IPS-20b (cell line): ENCODE data around the gene ZFAND4.
"Not testable (repeated sequence)": the region's sequence is repeated elsewhere in the genome, so short reads cannot be mapped to it uniquely, and the experiment has no call there.

ENCODE experiments used
- H3K27ac ChIP-seq: one replicate; pipeline ENCODE4 v1.5.1; 2013; ENCODE audit warnings: low read length
- H3K27me3 ChIP-seq: 2 replicates; pipeline ENCODE4 v1.6.1; 2013; ENCODE audit warnings: mild to moderate bottlenecking, low read length, inconsistent platforms; ENCODE audit not compliant: insufficient read depth
- H3K36me3 ChIP-seq: 2 replicates; pipeline ENCODE4 v1.6.1; 2013; ENCODE audit warnings: low read depth, mild to moderate bottlenecking, inconsistent platforms, low read length, moderate library complexity; ENCODE audit not compliant: insufficient read depth
- H3K4me1 ChIP-seq: 2 replicates; pipeline ENCODE4 v1.6.1; 2013; ENCODE audit warnings: mild to moderate bottlenecking, control low read depth, inconsistent platforms, low read length, moderate library complexity; ENCODE audit not compliant: insufficient read depth
- H3K4me3 ChIP-seq: 2 replicates; pipeline ENCODE4 v1.5.1; 2013; ENCODE audit warnings: mild to moderate bottlenecking, low read length, inconsistent platforms
- H3K9ac ChIP-seq: 2 replicates; pipeline ENCODE4 v1.6.1; 2013; ENCODE audit warnings: low read depth, mild to moderate bottlenecking, inconsistent platforms, low read length, moderate library complexity
- H3K9me3 ChIP-seq: 2 replicates; pipeline ENCODE4 v1.6.1; 2013; ENCODE audit warnings: mild to moderate bottlenecking, low read depth, low read length, inconsistent platforms; ENCODE audit not compliant: insufficient read depth

Gene ZFAND4

DNA sequence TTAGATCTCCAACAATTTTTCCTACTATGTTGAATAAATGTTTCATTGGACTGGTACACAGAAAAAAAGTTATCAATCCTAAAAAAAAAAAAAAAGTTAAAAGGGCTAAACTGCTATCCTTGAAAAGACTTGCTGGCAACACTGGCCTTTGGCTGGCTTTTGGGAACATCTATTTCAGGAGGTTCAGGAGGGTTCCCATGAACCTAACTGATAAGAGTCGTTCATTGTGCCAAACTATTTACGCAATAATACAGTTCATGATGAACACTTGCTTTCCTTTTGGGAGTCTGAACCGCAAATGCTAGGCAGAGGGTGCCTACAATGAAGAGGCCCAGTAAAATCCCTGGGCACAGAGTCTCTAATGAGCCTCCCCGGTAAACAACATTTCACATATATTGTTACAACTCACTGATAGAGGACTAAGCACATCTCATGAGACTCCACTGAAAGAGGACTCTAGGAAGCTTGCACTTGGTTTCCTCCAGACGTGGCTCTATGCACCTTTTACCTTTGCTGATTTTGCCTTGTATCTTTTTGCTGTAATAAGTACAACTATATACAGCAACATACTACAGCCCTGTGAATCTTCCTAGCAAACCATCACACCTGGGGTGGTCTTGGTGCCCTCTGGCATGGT is 45.0 kb downstream of the ZFAND4 start:
- Histone ChIP-seq H3K9ac (no peak overlapping the region), H3K36me3 (peaks cover 9% of the 10 kb centered on the region), H3K4me1 (no peaks in the 10 kb centered on the region), H3K4me3 (no peak overlapping the region), H3K9me3 (no peaks in the 10 kb centered on the region), H3K27me3 (no peaks in the 10 kb centered on the region), H3K27ac (no peak overlapping the region)

DNA sequence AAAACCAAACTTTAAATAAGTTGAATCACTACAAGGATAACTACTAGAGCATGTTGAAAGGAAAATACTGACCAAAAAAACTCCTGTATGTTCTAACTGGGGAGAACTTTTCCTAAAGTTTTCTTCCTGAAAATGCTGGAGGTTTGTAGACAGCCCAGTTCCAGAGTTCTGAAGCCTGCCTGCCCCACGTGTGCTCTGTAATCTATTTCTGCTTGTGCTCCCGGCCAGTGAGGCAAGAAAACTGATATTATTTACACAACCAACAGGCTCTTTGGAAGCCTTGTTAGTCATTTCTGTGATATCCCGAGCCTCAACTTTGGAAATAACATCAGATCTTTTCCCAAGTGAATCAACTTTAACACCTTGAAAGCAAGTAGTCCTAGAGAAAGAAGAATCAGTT is 46.7 kb downstream of the ZFAND4 start:
- Histone ChIP-seq H3K4me3 (no peak overlapping the region), H3K4me1 (no peaks in the 10 kb centered on the region), H3K9ac (no peak overlapping the region), H3K9me3 (no peaks in the 10 kb centered on the region), H3K36me3 (peaks cover 9% of the 10 kb centered on the region), H3K27me3 (no peaks in the 10 kb centered on the region), H3K27ac (no peak overlapping the region)

DNA sequence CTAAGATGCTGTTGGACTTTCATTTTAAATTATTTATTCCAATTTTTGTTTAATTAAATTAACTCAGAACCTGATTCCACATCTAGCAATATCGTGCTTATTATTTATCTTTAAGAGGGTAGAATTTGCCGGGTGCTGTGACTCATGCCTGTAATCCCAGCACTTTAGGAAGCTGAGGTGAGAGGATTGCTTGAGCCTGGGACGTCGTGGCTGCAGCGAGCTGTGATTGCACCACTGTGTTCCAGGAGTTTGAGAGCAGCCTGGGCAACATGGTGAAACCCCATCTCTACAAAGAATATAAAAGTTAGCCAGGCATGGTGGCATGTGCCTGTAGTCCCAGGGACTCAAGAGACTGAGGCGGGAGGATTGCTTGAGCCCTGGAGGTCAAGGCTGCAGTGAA is 47.8 kb downstream of the ZFAND4 start:
- Histone ChIP-seq H3K4me3 (no peak overlapping the region), H3K9ac (no peak overlapping the region), H3K36me3 (peaks cover 13% of the 10 kb centered on the region), H3K4me1 (no peaks in the 10 kb centered on the region), H3K9me3 (no peaks in the 10 kb centered on the region), H3K27ac (no peak overlapping the region), H3K27me3 (no peaks in the 10 kb centered on the region)

DNA sequence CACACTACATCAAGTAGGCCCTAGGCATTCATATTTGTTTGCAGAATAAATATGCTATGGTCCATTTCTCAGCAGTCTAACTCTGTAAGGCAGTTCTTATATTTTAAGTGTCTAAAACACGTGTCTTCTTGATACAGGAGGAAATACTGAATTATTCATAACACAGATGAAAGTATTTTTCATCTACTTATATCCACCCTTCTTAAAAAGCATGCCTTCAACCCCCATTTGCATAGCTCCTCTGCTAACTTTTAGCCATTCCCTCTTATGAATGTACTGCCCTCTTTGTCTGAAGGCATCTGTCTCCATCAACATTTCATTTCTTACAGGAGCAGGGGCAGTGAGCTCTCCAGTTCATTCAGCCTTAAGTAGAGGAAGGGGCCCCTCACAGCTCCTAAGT is 57.7 kb downstream of the ZFAND4 start:
- no peaks in the 10 kb centered on the region for H3K27me3 ChIP-seq
- H3K9ac ChIP-seq, result no peak overlapping the region
- H3K4me1 ChIP-seq, result no peaks in the 10 kb centered on the region
- H3K4me3 ChIP-seq, result no peak overlapping the region
- no peak overlapping the region for H3K27ac ChIP-seq
- no peaks in the 10 kb centered on the region for H3K9me3 ChIP-seq
- peaks cover 6% of the 10 kb centered on the region; the same call in 1 of the 2 replicates for H3K36me3 ChIP-seq

DNA sequence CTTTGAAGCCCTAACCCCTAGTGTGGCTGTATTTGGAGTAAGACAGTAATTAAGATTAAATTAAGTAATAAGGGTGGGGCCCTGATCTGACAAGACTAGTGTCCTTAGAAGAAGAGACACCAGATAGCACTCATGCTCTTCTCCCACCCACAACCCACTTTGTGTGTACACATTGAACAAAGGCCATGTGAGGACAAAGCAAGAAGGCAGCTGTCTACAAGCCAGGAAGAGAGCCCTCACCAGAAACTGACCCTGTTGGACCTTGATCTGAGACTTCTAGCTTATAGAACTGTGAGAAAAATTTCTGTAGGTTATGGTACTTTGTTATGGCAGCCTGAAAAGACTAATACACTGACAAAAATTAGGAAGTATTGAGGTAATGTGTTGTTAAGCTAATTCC is 59.8 kb downstream of the ZFAND4 start:
- H3K27ac ChIP-seq, result no peak overlapping the region
- H3K27me3 ChIP-seq, result no peaks in the 10 kb centered on the region
- H3K9ac ChIP-seq, result no peak overlapping the region
- H3K36me3 ChIP-seq, result peaks cover 6% of the 10 kb centered on the region; the same call in 1 of the 2 replicates
- no peaks in the 10 kb centered on the region; the same call in 1 of the 2 replicates for H3K4me1 ChIP-seq
- no peak overlapping the region for H3K4me3 ChIP-seq
- no peaks in the 10 kb centered on the region for H3K9me3 ChIP-seq

DNA sequence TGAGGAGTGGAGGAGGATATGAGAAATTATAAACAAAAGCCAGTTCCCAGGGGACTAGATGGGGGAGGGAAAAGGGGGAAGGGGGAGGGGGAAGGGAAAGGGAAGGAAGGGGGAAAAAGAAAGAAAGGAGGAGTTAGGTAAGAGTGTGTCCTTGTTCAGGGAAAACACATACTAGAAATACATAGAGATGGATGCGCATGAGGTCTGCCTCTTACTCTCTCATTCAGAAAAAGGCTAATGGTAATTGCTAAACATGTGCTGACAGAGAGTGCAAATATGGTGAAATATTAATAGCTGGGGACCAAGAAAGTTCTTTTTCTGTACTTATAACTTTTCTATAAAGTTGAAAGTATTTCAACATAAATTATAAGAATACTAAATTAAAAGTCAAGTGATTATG is 64.5 kb downstream of the ZFAND4 start:
- Histone ChIP-seq H3K9me3 (no peaks in the 10 kb centered on the region), H3K4me1 (no peaks in the 10 kb centered on the region; the same call in 1 of the 2 replicates), H3K27ac (no peak overlapping the region), H3K4me3 (no peak overlapping the region), H3K27me3 (no peaks in the 10 kb centered on the region), H3K9ac (no peak overlapping the region), H3K36me3 (no peaks in the 10 kb centered on the region)

DNA sequence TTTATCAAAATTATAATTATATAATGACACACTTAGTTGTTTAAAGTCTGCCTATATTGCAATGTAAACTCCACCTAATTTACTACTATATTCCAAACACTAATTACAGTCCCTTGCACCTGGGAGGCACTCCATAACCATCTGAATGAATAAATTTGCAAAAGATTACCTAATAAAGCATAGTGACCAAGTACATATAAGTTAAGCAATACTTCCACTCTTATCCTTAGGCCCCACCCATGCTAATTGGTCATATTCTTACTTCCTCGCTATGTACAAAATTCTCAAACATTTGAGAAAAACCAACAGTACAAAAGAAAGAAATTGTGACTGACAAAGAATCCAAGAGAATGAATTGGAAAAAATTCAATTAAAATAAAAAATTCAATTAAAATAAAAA is 65.3 kb downstream of the ZFAND4 start:
- no peak overlapping the region for H3K27ac ChIP-seq
- H3K9ac ChIP-seq, result no peak overlapping the region
- no peaks in the 10 kb centered on the region for H3K27me3 ChIP-seq
- no peaks in the 10 kb centered on the region for H3K36me3 ChIP-seq
- no peaks in the 10 kb centered on the region; the same call in 1 of the 2 replicates for H3K4me1 ChIP-seq
- H3K4me3 ChIP-seq, result no peak overlapping the region
- no peaks in the 10 kb centered on the region for H3K9me3 ChIP-seq

DNA sequence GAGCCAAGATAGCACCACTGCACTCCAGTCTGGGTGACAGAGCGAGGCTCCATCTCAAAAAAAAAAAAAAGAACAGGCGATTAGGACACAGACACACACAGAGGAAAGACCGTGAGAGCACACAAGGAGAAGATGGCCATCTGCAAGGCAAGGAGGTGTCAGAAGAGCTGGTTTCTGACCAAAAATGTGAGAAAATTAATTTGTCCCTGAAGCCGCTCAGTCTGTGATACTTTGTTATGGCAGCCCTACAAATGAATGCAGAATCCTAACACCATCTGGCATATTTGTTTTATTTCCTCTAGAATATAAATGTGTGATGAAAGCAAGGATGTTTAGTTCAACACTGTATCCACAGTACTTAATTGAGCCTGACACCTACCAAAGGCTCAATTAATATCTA is 69.7 kb downstream of the ZFAND4 start:
- Histone ChIP-seq H3K9ac (no peak overlapping the region), H3K9me3 (no peaks in the 10 kb centered on the region), H3K4me1 (no peaks in the 10 kb centered on the region; the same call in 1 of the 2 replicates), H3K4me3 (no peak overlapping the region), H3K36me3 (no peaks in the 10 kb centered on the region), H3K27ac (no peak overlapping the region), H3K27me3 (no peaks in the 10 kb centered on the region)

DNA sequence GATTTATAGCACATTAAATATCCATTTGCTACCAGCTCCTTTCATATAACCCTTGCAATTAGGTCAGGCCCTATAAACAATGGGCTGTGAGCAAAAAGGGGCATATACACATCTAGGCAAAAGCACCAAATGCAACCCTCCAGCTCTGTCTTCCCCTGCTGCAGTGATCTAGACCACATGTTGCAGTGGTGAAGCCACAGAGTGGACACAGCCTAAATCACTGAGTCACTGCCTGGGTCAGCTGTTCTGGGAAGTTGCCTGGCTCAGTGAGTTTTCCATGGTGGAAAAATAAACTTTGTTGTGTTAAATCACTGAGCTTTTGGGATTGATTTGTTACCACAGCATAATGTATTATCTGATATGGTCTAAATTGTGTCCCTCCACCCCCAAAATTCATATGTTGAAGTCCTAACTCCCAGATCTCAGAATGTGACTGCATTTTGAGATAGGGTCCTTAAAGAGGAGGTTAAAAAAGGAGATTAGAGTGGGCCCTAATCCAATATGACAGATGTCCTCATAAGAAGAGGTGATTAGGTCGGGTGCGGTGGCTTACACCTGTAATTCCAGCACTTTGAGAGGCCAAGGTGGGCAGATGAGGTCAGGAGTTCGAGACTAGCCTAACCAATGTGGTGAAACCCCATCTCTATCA is 70.4 kb downstream of the ZFAND4 start:
- Histone ChIP-seq H3K4me1 (no peaks in the 10 kb centered on the region), H3K36me3 (no peaks in the 10 kb centered on the region), H3K27me3 (no peaks in the 10 kb centered on the region), H3K9me3 (no peaks in the 10 kb centered on the region), H3K9ac (no peak overlapping the region), H3K4me3 (no peak overlapping the region), H3K27ac (no peak overlapping the region)

DNA sequence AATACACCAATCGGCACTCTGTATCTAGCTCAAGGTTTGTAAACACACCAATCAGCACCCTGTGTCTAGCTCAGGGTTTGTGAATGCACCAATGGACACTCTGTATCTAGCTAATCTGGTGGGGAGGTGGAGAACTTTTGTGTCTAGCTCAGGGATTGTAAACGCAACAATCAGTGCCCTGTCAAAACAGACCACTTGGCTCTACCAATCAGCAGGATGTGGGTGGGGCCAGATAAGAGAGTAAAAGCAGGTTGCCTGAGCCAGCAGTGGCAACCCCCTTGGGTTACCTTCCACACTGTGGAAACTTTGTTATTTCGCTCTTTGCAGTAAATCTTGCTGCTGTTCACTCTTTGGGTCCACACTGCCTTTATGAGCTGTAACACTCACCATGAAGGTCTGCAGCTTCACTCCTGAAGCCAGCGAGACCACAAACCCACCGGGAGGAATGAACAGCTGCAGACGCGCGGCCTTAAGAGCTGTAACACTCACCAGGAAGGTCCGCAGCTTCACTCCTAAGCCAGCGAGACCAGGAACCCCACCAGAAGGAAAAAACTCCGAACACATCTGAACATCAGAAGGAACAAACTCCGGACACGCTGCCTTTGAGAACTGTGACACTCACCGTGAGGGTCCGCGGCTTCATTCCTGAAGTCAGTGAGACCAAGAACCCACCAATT is 71.2 kb downstream of the ZFAND4 start:
- H3K36me3 ChIP-seq, H3K27ac ChIP-seq, H3K4me3 ChIP-seq, H3K9ac ChIP-seq, H3K27me3 ChIP-seq, H3K9me3 ChIP-seq, H3K4me1 ChIP-seq: not testable (repeated sequence)

DNA sequence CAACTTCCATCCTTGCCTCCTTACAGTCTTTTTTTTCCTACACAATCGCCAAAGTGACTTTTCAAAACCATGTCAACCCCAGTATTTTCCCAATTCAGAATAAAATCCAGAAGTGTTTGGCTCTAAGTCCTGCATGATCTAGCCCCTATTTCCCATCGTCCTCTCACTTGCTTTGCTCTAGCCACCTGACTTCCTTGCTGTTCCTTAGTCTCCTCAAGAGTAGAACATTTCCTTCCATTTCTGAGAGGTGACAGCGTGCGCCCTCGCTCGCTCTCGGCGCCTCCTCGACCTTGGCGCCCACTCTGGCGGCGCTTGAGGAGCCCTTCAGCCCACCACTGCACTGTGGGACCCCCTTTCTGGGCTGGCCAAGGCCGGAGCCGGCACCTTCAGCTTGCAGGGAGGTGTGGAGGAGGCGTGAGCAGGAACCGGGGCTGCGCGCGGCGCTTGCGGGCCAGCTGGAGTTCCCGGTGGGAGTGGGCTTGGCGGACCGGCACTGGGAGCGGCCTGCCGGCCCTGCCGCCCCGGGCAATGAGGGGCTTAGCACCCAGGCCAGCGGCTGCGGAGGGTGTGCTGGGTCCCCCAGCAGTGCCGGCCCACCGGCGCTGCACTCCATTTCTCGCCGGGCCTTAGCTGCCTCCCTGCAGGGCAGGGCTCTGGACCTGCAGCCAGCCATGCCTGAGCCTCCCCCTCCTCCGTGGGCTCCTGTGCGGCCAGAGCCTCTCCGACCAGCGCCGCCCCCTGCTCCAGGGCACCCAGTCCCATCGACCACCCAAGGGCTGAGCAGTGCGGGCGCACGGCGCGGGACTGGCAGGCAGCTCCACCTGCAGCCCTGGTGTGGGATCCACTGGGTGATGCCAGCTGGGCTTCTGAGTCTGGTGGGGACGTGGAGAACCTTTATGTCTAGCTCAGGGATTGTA is 72.0 kb downstream of the ZFAND4 start:
- not testable (repeated sequence) for H3K9me3 ChIP-seq, H3K36me3 ChIP-seq, H3K4me1 ChIP-seq, H3K27ac ChIP-seq, H3K27me3 ChIP-seq, H3K9ac ChIP-seq, H3K4me3 ChIP-seq
